ENCODE results near the gene KCNMB4.

The KCNMB4 gene

GRCh38 chr12:70430400-70430799 lies 64.3 kb downstream of the KCNMB4 start:
- H3K9me3 Mint-ChIP-seq = no peaks in the 10 kb centered on the region
- peaks cover 23% of the 10 kb centered on the region for H3K36me3 Mint-ChIP-seq (ENCODE audit: low read depth)
- H3K27me3 Mint-ChIP-seq (ENCODE audit: low read depth, poor library complexity) = no peaks in the 10 kb centered on the region
- DNase-seq = no peak
- no peak overlapping the region for H3K4me3 Mint-ChIP-seq
- H3K27ac Mint-ChIP-seq = no peak overlapping the region
- TF ChIP-seq CTCF (IDR thresholded peaks at IDR 0.05) = no peak
- no peaks in the 10 kb centered on the region for H3K4me1 Mint-ChIP-seq

- Mint-ChIP-seq H3K27me3 (ENCODE audit: low read depth, poor library complexity) (no peaks in the 10 kb centered on the region), H3K9me3 (no peaks in the 10 kb centered on the region), H3K4me1 (no peaks in the 10 kb centered on the region), H3K27ac (no peak overlapping the region), H3K4me3 (no peak overlapping the region), H3K36me3 (ENCODE audit: low read depth) (peaks cover 14% of the 10 kb centered on the region)
- no peak for TF ChIP-seq CTCF (IDR thresholded peaks at IDR 0.05)
- no peak for DNase-seq
These were observed 70.7 kb downstream of the KCNMB4 start for GRCh38 chr12:70436836-70437235.

GRCh38 chr12:70443062-70443673 lies 77.1 kb downstream of the KCNMB4 start:
- TF ChIP-seq CTCF (IDR thresholded peaks at IDR 0.05) = no peak
- no peak overlapping the region for H3K27ac Mint-ChIP-seq

GRCh38 chr12:70444903-70445302 lies 78.8 kb downstream of the KCNMB4 start:
- no peak for DNase-seq
- no peak for TF ChIP-seq CTCF (IDR thresholded peaks at IDR 0.05)
- Mint-ChIP-seq H3K9me3 (peaks cover 10% of the 10 kb centered on the region), H3K4me1 (no peaks in the 10 kb centered on the region), H3K27ac (no peak overlapping the region), H3K36me3 (ENCODE audit: low read depth) (no peaks in the 10 kb centered on the region), H3K27me3 (ENCODE audit: low read depth, poor library complexity) (peaks cover 7% of the 10 kb centered on the region), H3K4me3 (no peak overlapping the region)

More at GRCh38 chr12:70443062-70443673, 77.1 kb downstream of the KCNMB4 start:
- H3K27me3 Mint-ChIP-seq (ENCODE audit: low read depth, poor library complexity) = peaks cover 3% of the 10 kb centered on the region
- no peaks in the 10 kb centered on the region for H3K4me1 Mint-ChIP-seq
- H3K4me3 Mint-ChIP-seq = no peak overlapping the region
- H3K9me3 Mint-ChIP-seq = no peaks in the 10 kb centered on the region
- no peak for DNase-seq
- no peaks in the 10 kb centered on the region for H3K36me3 Mint-ChIP-seq (ENCODE audit: low read depth)

- Mint-ChIP-seq H3K4me3 (no peak overlapping the region), H3K36me3 (ENCODE audit: low read depth) (no peaks in the 10 kb centered on the region), H3K27ac (no peak overlapping the region), H3K4me1 (no peaks in the 10 kb centered on the region), H3K27me3 (ENCODE audit: low read depth, poor library complexity) (peaks cover 7% of the 10 kb centered on the region), H3K9me3 (peaks cover 19% of the 10 kb centered on the region)
- no peak for TF ChIP-seq CTCF (IDR thresholded peaks at IDR 0.05)
- no peak for DNase-seq
These were observed 82.3 kb downstream of the KCNMB4 start for GRCh38 chr12:70448371-70448770.

DNA sequence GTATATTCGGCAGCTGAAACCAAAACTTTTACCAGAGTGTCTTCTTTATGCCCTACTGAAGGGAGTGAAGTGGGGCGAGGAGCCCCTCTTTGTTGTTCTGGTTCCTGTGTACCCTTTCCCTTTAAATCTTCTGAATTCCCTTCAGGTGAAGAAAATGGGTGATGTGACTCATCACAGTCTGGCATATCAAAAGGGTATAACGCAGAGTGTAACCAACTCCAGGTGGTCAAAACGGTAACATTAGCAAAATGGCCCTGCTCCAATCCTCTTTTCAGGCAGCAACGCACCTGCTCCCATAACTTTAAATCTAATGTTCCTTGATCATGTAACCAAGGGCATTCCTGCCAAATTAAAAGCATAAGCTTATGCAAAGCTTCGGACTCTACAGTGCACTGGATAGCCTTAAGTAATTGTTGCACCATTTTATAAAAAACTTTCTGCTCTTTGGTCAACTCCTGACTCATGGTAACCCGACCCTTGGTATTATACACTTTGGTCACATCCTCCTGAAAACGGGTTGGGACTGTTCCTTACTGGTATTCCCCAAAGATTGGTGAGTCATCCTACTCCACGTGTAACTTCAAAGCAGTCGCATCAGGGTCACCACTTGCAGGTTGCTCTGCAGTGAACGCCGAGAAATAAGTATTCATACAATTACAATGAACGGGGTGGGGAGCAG lies 83.1 kb downstream of the KCNMB4 start:
- H3K27me3 Mint-ChIP-seq (ENCODE audit: low read depth, poor library complexity) = peaks cover 7% of the 10 kb centered on the region
- H3K27ac Mint-ChIP-seq = no peak overlapping the region
- DNase-seq = no peak
- no peak overlapping the region for H3K4me3 Mint-ChIP-seq
- H3K9me3 Mint-ChIP-seq = peaks cover 24% of the 10 kb centered on the region
- no peaks in the 10 kb centered on the region for H3K4me1 Mint-ChIP-seq
- no peak for TF ChIP-seq CTCF (IDR thresholded peaks at IDR 0.05)
- no peaks in the 10 kb centered on the region for H3K36me3 Mint-ChIP-seq (ENCODE audit: low read depth)
